Cardiac muscle cell (in vitro differentiated cells and primary cell): Measurements from ENCODE around the gene KIAA0930. TPM values are rescaled to one million over a fixed set of nuclear protein-coding genes. Genes with fewer than 3 reads are reported as not detected.
A peak's percentile ranks its signal among the peaks of the same experiment; 100 is the strongest.

Experiments
- DNase-seq, 2 donors: peaks; one replicate each; pipeline versions ENCODE4 v3.0.0 to v3.0.0-alpha.2; 2010 to 2017; ENCODE audit warnings: low read depth in 1 of 2, low spot score in 1 of 2
- H3K27ac ChIP-seq: fragments of 200-600 bp; sonication (generic); 2 replicates; pipeline ENCODE4 v1.5.1; 2016
- H3K27me3 ChIP-seq: fragments of 200-600 bp; sonication (generic); 2 replicates; pipeline ENCODE4 v1.6.0; 2016; ENCODE audit warnings: control low read depth
- H3K36me3 ChIP-seq: fragments of 200-600 bp; sonication (generic); 2 replicates; pipeline ENCODE4 v1.5.1; 2016; ENCODE audit warnings: control low read depth
- H3K4me1 ChIP-seq: fragments of 200-600 bp; sonication (generic); 2 replicates; pipeline ENCODE4 v1.8.1; 2017; ENCODE audit warnings: low read depth, mild to moderate bottlenecking, mixed run types
- H3K4me3 ChIP-seq: fragments of 200-600 bp; sonication (generic); 2 replicates; pipeline ENCODE4 v1.5.1; 2016; ENCODE audit warnings: mild to moderate bottlenecking
- H3K9me3 ChIP-seq: fragments of 200-600 bp; sonication (generic); 2 replicates; pipeline ENCODE4 v1.5.1; 2017; ENCODE audit warnings: low read depth, mild to moderate bottlenecking, control low read depth
- polyA plus RNA-seq: library from polyadenylated mRNA; unstranded; fragments of >200 nt; fragmentation: Nextera tagmentation; extraction: Ambion mirVana; gene quantifications from 2 replicates; pipeline ENCODE4 v1.2.1, GENCODE V29; 2016
- total RNA-seq: library from RNA; depleted of rRNA; stranded (reverse); fragments of >200 nt; gene quantifications from 2 replicates; pipeline ENCODE4 v1.2.3, GENCODE V29; 2016
- TF ChIP-seq, protein P1 (sequence below): IDR thresholded peaks from 2 replicates; pipeline ENCODE4 v1.5.1; 2012; ENCODE audit warnings: low read depth, mild to moderate bottlenecking, low read length

KIAA0930 gene
- 12.7 and 21.5 TPM in 2 replicates for total RNA-seq
- 11.8 and 18.9 TPM in 2 replicates for polyA plus RNA-seq

DNA sequence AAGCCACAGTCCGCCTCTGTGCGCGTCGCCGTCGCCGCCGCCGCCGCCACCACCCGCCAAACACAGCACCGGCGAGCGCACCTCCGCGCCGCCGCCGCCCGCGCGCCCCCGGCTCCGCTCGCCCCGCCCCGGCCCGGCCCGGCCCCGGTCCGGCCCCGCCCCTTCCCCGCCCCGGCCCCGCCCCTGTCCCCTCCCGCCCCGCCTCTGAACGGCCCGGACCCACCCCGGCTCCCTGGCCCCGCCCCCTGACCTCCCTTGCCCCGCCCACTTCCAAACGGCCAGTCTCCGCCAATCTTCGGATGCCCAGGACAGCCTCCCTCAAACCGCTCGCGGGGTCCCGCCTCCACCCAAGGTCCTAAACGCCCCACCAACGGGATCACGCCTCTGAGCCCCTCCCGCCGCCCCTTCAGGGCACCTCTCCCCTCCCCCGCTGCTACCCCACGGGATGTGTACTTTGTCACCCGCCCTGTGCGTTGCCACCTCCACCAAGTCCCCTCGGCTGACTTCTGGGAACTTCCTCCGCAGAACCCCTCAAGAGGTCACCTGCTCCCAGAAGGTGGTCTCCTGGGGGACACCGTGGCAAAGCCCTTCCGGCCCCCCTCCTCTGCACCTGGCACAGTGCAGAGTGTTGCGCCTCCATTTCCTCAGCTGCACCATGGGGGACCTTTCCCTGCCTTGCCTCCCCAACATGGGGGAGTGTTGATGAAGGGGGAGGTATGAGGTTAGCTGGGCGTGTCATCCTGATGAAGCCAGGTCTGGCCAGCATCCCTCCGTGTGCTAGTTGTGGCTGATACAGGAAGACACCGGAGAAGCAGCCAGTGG is at the start of gene KIAA0930:
TSS of gene KIAA0930 (minus strand) at position 85 of the 822 bp plus-strand sequence. CDS start 191 bp downstream, outside the sequence.
- Histone ChIP-seq H3K27ac (no peak within 1 kb of the TSS), H3K4me3 (peak within 1 kb of the TSS; percentile 40), H3K4me1 (peaks cover 5% of the 10 kb centered on the region), H3K27me3 (peaks cover 15% of the 10 kb centered on the region), H3K36me3 (no peaks in the 10 kb centered on the region), H3K9me3 (no peaks in the 10 kb centered on the region)
- TF ChIP-seq, protein P1, sequence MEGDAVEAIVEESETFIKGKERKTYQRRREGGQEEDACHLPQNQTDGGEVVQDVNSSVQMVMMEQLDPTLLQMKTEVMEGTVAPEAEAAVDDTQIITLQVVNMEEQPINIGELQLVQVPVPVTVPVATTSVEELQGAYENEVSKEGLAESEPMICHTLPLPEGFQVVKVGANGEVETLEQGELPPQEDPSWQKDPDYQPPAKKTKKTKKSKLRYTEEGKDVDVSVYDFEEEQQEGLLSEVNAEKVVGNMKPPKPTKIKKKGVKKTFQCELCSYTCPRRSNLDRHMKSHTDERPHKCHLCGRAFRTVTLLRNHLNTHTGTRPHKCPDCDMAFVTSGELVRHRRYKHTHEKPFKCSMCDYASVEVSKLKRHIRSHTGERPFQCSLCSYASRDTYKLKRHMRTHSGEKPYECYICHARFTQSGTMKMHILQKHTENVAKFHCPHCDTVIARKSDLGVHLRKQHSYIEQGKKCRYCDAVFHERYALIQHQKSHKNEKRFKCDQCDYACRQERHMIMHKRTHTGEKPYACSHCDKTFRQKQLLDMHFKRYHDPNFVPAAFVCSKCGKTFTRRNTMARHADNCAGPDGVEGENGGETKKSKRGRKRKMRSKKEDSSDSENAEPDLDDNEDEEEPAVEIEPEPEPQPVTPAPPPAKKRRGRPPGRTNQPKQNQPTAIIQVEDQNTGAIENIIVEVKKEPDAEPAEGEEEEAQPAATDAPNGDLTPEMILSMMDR, result no peak
- peak; percentile 79 to 85 for DNase-seq

DNA sequence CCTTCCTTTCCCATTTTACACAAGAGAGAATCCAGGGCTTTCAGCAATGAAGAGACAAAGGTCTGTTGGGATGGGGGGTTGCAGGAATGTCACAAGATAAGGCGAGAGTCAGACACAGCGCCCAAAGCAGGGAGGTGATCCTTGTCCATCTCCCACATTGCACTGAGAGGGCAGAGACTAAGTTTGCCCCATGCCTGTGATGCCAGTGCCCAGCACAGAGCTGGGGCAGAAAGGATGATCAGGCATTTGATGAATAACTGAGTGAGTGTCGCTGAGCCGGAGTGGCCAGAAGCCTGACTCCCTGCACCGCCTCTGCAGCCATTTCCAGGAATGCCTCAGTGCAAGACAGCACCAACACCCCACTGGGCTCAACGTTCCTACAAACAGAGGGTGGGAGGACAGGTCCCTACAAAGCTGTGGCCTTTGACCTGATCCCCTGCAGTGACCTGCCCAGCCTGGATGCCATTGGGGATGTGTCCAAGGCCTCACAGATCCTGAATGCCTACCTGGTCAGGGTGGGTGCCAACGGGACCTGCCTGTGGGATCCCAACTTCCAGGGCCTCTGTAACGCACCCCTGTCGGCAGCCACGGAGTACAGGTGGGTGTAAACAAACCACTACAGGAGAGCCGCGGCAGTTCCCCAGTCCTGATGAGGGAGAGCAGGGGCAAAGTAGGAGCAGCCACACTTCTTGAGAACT is 46.3 kb upstream of the KIAA0930 start:
- H3K4me3 ChIP-seq, result no peak overlapping the region
- peaks cover 19% of the 10 kb centered on the region for H3K27me3 ChIP-seq
- no peak overlapping the region for H3K27ac ChIP-seq
- no peaks in the 10 kb centered on the region for H3K4me1 ChIP-seq
- TF ChIP-seq, protein P1, result no peak
- no peaks in the 10 kb centered on the region for H3K36me3 ChIP-seq
- H3K9me3 ChIP-seq, result no peaks in the 10 kb centered on the region
- no peak for DNase-seq

DNA sequence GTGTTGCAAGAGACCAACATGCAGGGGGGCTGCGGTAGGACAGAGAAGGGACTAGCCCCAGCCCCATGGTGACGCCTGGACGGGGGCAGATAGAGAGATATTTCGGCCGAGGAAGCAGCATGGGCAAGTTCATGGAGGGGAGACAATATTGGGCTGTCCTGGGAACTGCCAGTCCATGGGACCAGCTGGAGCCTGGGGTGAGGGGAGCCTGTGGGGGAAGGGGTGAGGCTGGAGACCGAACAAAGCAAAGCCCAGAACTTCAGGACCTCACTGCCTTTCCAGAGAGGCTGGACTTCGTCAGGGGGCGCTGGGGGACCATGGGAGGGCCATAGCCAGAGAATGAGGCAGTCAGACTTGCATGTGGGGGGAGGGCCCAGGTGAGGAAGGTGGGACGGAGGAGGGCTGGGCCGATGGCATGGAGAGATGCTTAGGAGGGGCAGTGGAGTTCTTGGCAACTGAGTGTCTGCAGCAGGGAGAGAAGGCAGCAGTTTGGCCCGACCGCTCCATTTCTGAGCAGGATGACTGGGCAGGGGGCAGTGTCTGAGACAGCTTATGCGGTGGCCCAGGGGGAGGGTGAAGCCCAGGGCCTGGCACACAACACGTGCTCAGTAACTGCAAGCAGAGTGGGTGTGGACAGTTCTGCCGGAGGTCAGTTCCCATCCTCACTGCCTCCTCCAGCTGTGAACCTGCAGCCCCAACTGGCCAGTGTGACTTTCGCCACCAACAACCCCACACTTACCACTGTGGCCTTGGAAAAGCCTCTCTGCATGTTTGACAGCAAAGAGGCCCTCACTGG is 44.8 kb upstream of the KIAA0930 start:
- TF ChIP-seq, protein P1, result no peak
- H3K9me3 ChIP-seq, result no peaks in the 10 kb centered on the region
- no peak overlapping the region for H3K27ac ChIP-seq
- peak overlapping the region; percentile 14 for H3K4me3 ChIP-seq
- no peaks in the 10 kb centered on the region for H3K4me1 ChIP-seq
- no peaks in the 10 kb centered on the region for H3K36me3 ChIP-seq
- H3K27me3 ChIP-seq, result peaks cover 19% of the 10 kb centered on the region
- DNase-seq, result peak in 1 of 2 donors; percentile 45

DNA sequence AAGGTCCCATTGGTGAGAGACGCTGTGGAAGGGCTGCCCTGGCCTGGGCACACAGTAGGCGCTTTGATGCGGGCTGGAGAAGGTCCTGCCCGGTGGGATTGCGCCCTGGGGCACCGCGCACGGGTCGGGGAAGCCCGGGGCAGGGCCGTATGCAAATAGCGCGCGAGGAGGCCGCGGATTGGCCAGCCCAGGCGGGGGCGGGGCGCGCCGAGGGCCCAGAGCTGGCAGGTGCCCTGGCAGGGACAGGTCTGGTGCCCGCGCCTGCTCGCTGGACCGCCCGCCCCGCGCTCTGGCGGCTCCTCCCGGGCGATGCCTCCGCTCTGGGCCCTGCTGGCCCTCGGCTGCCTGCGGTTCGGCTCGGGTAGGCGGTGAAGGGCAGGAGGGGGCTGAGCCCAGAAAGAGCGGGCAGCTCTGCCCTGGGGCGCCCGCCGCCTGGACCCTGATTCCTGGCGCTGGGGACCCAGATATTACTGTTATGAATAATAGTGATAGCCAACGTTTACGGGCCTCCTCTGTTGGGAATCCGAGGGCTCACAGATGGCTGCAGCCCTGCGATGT is 44.1 kb upstream of the KIAA0930 start, which contains the start of gene UPK3A:
TSS of gene UPK3A (plus strand) at position 245 of the 558 bp plus-strand sequence. CDS start at position 310, 65 bp downstream.
- Histone ChIP-seq H3K27ac (no peak within 1 kb of the TSS), H3K4me1 (no peaks in the 10 kb centered on the region), H3K9me3 (no peaks in the 10 kb centered on the region), H3K36me3 (no peaks in the 10 kb centered on the region), H3K4me3 (peak within 1 kb of the TSS; percentile 14), H3K27me3 (peaks cover 19% of the 10 kb centered on the region)
- DNase-seq, result peak; percentile 10 to 88
- TF ChIP-seq, protein P1, result no peak

DNA sequence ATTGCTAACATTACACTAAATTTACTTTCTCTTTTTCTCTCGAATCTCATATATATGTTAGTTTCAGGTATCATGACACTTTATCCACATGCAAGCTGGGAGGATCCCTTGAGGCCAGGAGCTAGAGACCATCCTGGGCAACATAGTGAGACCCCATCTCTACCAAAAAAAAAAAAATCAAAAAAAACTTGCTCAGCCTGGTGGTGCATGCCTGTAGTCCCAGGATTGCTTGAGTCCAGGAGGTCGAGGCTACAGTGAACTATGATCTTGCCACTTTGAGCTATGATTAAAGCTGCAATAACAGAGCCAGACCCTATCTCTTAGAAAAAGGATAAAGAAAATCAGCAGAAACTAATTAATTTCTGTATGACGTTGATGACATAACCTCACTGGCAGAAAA is 40.3 kb upstream of the KIAA0930 start:
- Histone ChIP-seq H3K36me3 (no peaks in the 10 kb centered on the region), H3K27ac (no peak overlapping the region), H3K4me1 (no peaks in the 10 kb centered on the region), H3K4me3 (no peak overlapping the region), H3K9me3 (no peaks in the 10 kb centered on the region), H3K27me3 (peaks cover 19% of the 10 kb centered on the region)
- DNase-seq, result no peak
- TF ChIP-seq, protein P1, result no peak
